Esophagus (tissue), 2 donors: Measurements from ENCODE around the gene ENOSF1. TPM values are rescaled to one million over a fixed set of nuclear protein-coding genes. Genes with fewer than 3 reads are reported as not detected.

Experiments
- H3K27ac ChIP-seq, 2 donors: one replicate each; pipeline ENCODE4 v1.5.1; 2013; ENCODE audit warnings: low read depth in 2 of 2, mild to moderate bottlenecking in 2 of 2, inconsistent platforms in 1 of 2, low read length in 1 of 2, moderate library complexity in 1 of 2
- H3K27me3 ChIP-seq, 2 donors: one replicate each; pipeline ENCODE4 v1.6.1; 2013; ENCODE audit warnings: low read length in 2 of 2, control low read depth in 1 of 2, mild to moderate bottlenecking in 1 of 2; ENCODE audit not compliant: insufficient read depth in 2 of 2, control insufficient read depth in 1 of 2
- H3K36me3 ChIP-seq, 2 donors: one replicate each; pipeline ENCODE4 v1.6.1; 2013; ENCODE audit warnings: low read length in 1 of 2; ENCODE audit not compliant: control insufficient read depth in 2 of 2, insufficient read depth in 2 of 2
- H3K4me1 ChIP-seq, 2 donors: one replicate each; pipeline ENCODE4 v1.6.1; 2013; ENCODE audit warnings: low read length in 1 of 2; ENCODE audit not compliant: control insufficient read depth in 2 of 2, insufficient read depth in 2 of 2
- H3K4me3 ChIP-seq, 2 donors: one replicate each; pipeline ENCODE4 v1.5.1; 2013; ENCODE audit warnings: low read length in 2 of 2, mild to moderate bottlenecking in 2 of 2, low read depth in 1 of 2, moderate library complexity in 1 of 2
- H3K9me3 ChIP-seq, 2 donors: one replicate each; pipeline ENCODE4 v1.6.1; 2013; ENCODE audit warnings: mild to moderate bottlenecking in 2 of 2, low read depth in 1 of 2, low read length in 1 of 2, moderate library complexity in 1 of 2; ENCODE audit not compliant: control insufficient read depth in 2 of 2, insufficient read depth in 1 of 2
- WGBS, 2 donors: extraction: QIAGEN DNeasy Blood & Tissue Kit; methylation state at CpG; one replicate each; pipeline ENCODE4 v1.1.7; 2013; 5-methylcytosine and 5-hydroxymethylcytosine counted together
- polyA plus RNA-seq, 2 donors: library from polyadenylated mRNA; stranded (reverse); fragments of 200-250 nt; gene quantifications; one replicate each; pipeline ENCODE4 v1.2.3, GENCODE V29; 2013
- donor health status: healthy with polysubstance abuse.
- donor health status: Bipolar disorder and iron deficiency.

ENOSF1 gene
- polyA plus RNA-seq, 2 donors: 23.9 to 75.1 TPM

- no peaks in the 10 kb centered on the region for H3K27me3 ChIP-seq
- H3K4me1 ChIP-seq: peaks cover 0 to 2% of the 10 kb centered on the region in 2 donors
- peaks cover 8 to 25% of the 10 kb centered on the region in 2 donors for H3K36me3 ChIP-seq
- H3K27ac ChIP-seq: no peak overlapping the region
- WGBS, 2 donors: 90 to 93% methylated on average over 15 of the region's 15 CpGs
- no peaks in the 10 kb centered on the region for H3K9me3 ChIP-seq
- no peak overlapping the region for H3K4me3 ChIP-seq
Measured at GRCh38 chr18:678482-679182, 33.8 kb downstream of the ENOSF1 start.

DNA sequence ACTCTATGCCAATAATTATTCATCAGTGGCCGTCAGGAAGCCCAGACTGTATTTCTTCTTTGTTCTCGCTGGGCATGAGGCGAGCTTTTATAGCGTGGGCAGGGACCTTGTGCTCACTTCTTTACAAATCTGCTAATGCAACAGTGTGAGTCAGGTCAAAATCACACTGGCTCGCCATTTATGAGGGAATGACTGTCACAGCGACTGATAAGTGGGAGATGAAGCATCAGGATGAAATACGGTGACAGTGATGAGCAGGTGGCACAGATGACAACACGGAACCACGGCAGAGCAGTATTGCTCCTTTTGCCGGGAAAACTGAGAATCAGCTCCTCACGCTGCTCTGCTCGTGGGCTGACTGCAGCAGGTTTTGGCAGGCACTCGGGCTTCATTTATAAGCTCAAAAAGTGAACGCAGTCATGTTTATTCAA is 34.5 kb downstream of the ENOSF1 start:
- Histone ChIP-seq H3K4me3 (no peak overlapping the region), H3K9me3 (no peaks in the 10 kb centered on the region), H3K36me3 (peaks cover 8 to 20% of the 10 kb centered on the region in 2 donors), H3K4me1 (peaks cover 0 to 2% of the 10 kb centered on the region in 2 donors), H3K27me3 (no peaks in the 10 kb centered on the region), H3K27ac (no peak overlapping the region)
- WGBS, 2 donors: 83 to 85% methylated on average over 14 of the region's 14 CpGs

- Histone ChIP-seq H3K27ac (no peak overlapping the region), H3K9me3 (no peaks in the 10 kb centered on the region), H3K27me3 (no peaks in the 10 kb centered on the region), H3K4me3 (no peak overlapping the region), H3K4me1 (peaks cover 0 to 2% of the 10 kb centered on the region in 2 donors), H3K36me3 (peaks cover 13 to 22% of the 10 kb centered on the region in 2 donors)
- WGBS, 2 donors: 67 to 84% methylated on average over 4 of the region's 4 CpGs
Measured at GRCh38 chr18:677145-677544, 35.3 kb downstream of the ENOSF1 start.

- 87 to 91% methylated on average over 3 of the region's 3 CpGs for WGBS, 2 donors
- Histone ChIP-seq H3K4me3 (no peak overlapping the region), H3K4me1 (peaks cover 0 to 2% of the 10 kb centered on the region in 2 donors), H3K27ac (no peak overlapping the region), H3K27me3 (no peaks in the 10 kb centered on the region), H3K36me3 (peaks cover 11 to 22% of the 10 kb centered on the region in 2 donors), H3K9me3 (no peaks in the 10 kb centered on the region)
Measured at GRCh38 chr18:676736-677135, 35.7 kb downstream of the ENOSF1 start.

- no peak overlapping the region for H3K27ac ChIP-seq
- H3K4me1 ChIP-seq: no peaks in the 10 kb centered on the region
- H3K27me3 ChIP-seq: no peaks in the 10 kb centered on the region
- no peaks in the 10 kb centered on the region for H3K9me3 ChIP-seq
- WGBS, 2 donors: 84 to 86% methylated on average over 5 of the region's 5 CpGs
- H3K36me3 ChIP-seq: peaks cover 5 to 20% of the 10 kb centered on the region in 2 donors
- no peak overlapping the region for H3K4me3 ChIP-seq
Measured at GRCh38 chr18:676069-676468, 36.4 kb downstream of the ENOSF1 start.

GRCh38 chr18:675307-675706 is 37.1 kb downstream of the ENOSF1 start:
- H3K36me3 ChIP-seq: peaks cover 5 to 24% of the 10 kb centered on the region in 2 donors

DNA sequence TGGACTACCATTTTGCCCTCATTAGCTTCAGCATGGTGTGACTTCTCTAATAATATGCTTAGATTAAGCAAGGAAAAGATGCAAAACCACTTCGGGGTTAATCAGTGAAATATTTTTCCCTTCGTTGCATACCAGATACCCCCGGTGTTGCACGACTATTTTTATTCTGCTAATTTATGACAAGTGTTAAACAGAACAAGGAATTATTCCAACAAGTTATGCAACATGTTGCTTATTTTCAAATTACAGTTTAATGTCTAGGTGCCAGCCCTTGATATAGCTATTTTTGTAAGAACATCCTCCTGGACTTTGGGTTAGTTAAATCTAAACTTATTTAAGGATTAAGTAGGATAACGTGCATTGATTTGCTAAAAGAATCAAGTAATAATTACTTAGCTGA is 38.7 kb downstream of the ENOSF1 start:
- H3K36me3 ChIP-seq: peaks cover 9 to 20% of the 10 kb centered on the region in 2 donors

More at GRCh38 chr18:675307-675706, 37.1 kb downstream of the ENOSF1 start:
- Histone ChIP-seq H3K4me1 (no peaks in the 10 kb centered on the region), H3K4me3 (no peak overlapping the region), H3K27me3 (no peaks in the 10 kb centered on the region), H3K27ac (no peak overlapping the region), H3K9me3 (no peaks in the 10 kb centered on the region)
- WGBS, 2 donors: 93% methylated on average over 7 of the region's 7 CpGs

GRCh38 chr18:673317-673716 is 39.1 kb downstream of the ENOSF1 start:
- 81% methylated on average over 3 of the region's 3 CpGs for WGBS, 2 donors
- Histone ChIP-seq H3K27me3 (no peaks in the 10 kb centered on the region), H3K36me3 (peaks cover 9 to 17% of the 10 kb centered on the region in 2 donors), H3K4me3 (no peak overlapping the region), H3K4me1 (no peaks in the 10 kb centered on the region), H3K9me3 (no peaks in the 10 kb centered on the region), H3K27ac (no peak overlapping the region)

More for the DNA sequence above, 38.7 kb downstream of the ENOSF1 start:
- Histone ChIP-seq H3K9me3 (no peaks in the 10 kb centered on the region), H3K4me3 (no peak overlapping the region), H3K27ac (no peak overlapping the region), H3K27me3 (no peaks in the 10 kb centered on the region), H3K4me1 (no peaks in the 10 kb centered on the region)
- WGBS, 2 donors: 53 to 56% methylated on average over 5 of the region's 5 CpGs

- H3K27me3 ChIP-seq: no peaks in the 10 kb centered on the region
- no peak overlapping the region for H3K27ac ChIP-seq
- no peaks in the 10 kb centered on the region for H3K9me3 ChIP-seq
- peaks cover 9 to 17% of the 10 kb centered on the region in 2 donors for H3K36me3 ChIP-seq
- no peak overlapping the region for H3K4me3 ChIP-seq
- 96 to 100% methylated on average over 1 of the region's 1 CpG for WGBS, 2 donors
- no peaks in the 10 kb centered on the region for H3K4me1 ChIP-seq
Measured at GRCh38 chr18:671405-671804, 41.0 kb downstream of the ENOSF1 start.

GRCh38 chr18:670522-670921 is 41.9 kb downstream of the ENOSF1 start:
- WGBS, 2 donors: 93 to 95% methylated on average over 11 of the region's 11 CpGs
- Histone ChIP-seq H3K36me3 (peaks cover 9 to 15% of the 10 kb centered on the region in 2 donors), H3K4me1 (no peaks in the 10 kb centered on the region), H3K9me3 (peaks cover 0 to 2% of the 10 kb centered on the region in 2 donors), H3K27ac (no peak overlapping the region), H3K27me3 (no peaks in the 10 kb centered on the region), H3K4me3 (no peak overlapping the region)
